SK-N-SH (cell line): Measurements from ENCODE around the gene TMTC2. TPM values are rescaled to one million over a fixed set of nuclear protein-coding genes. Genes with fewer than 3 reads are reported as not detected.

Experiments
- CTCF ChIA-PET: fragments of 300-600, 350-600 bp; formaldehyde crosslinking; extraction: SDS; loops from one replicate; lab custom pipeline; 2021; lab: Yijun Ruan, JAX
- POLR2A ChIA-PET: fragments of 350-600 bp; sonication (Branson Sonifier 250); formaldehyde crosslinking; extraction: SDS; loops from one replicate; lab custom pipeline; 2020; ENCODE audit warnings: antibody characterized with exemption, inconsistent platforms; lab: Yijun Ruan, JAX
- DNase-seq: peaks from one replicate; pipeline ENCODE4 v3.0.0; 2012
- H2AFZ ChIP-seq: fragments of 200-600 bp; sonication (generic); 2 replicates; pipeline ENCODE4 v1.8.1; 2016; ENCODE audit warnings: antibody characterized with exemption, mild to moderate bottlenecking, low read depth
- H3F3A ChIP-seq: fragments of 200-600 bp; sonication (generic); replicated peaks from 2 replicates; pipeline ENCODE3; 2016; ENCODE audit warnings: antibody characterized with exemption, mild to moderate bottlenecking; ENCODE audit not compliant: insufficient read depth
- H3K27ac ChIP-seq, 2 experiments: fragments of 200-500 bp in 1 of 2; fragments of 200-600 bp in 1 of 2; sonication (Bioruptor generic) in 1 of 2; sonication (generic), shearing (Covaris generic) in 1 of 2; 2 replicates each; pipeline versions ENCODE4 v1.5.1 to v1.6.1; 2014 to 2016; ENCODE audit warnings: low read depth in 2 of 2, inconsistent platforms in 1 of 2, low read length in 1 of 2, mild to moderate bottlenecking in 1 of 2, mixed read lengths in 1 of 2
- H3K27me3 ChIP-seq: fragments of 200-600 bp; sonication (generic), shearing (Covaris generic); 2 replicates; pipeline ENCODE4 v1.6.1; 2016; ENCODE audit warnings: mixed run types; ENCODE audit not compliant: insufficient read depth
- H3K36me3 ChIP-seq, 2 experiments: fragments of 200-500 bp in 1 of 2; fragments of 200-600 bp in 1 of 2; sonication (Bioruptor generic) in 1 of 2; sonication (generic) in 1 of 2; replicated peaks in 1 of 2; 2 replicates each; pipeline versions ENCODE3 to v1.5.1; 2014 to 2016; ENCODE audit warnings: low read length in 1 of 2, mild to moderate bottlenecking in 1 of 2; ENCODE audit not compliant: insufficient read depth in 2 of 2, control insufficient read depth in 1 of 2
- H3K4me1 ChIP-seq, 2 experiments: fragments of 200-500 bp in 1 of 2; fragments of 200-600 bp in 1 of 2; sonication (Bioruptor generic) in 1 of 2; sonication (generic), shearing (Covaris generic) in 1 of 2; 2 replicates each; pipeline versions ENCODE4 v1.5.1 to v1.6.1; 2014 to 2016; ENCODE audit warnings: low read depth in 1 of 2, low read length in 1 of 2, mixed run types in 1 of 2; ENCODE audit not compliant: insufficient read depth in 2 of 2, control insufficient read depth in 1 of 2
- H3K4me2 ChIP-seq: fragments of 200-600 bp; sonication (generic), shearing (Covaris generic); 2 replicates; pipeline ENCODE4 v1.6.1; 2017; ENCODE audit warnings: mixed run types
- H3K4me3 ChIP-seq, 2 experiments: fragments of 200-500 bp in 1 of 2; fragments of 200-600 bp in 1 of 2; sonication (Bioruptor generic) in 1 of 2; sonication (generic), shearing (Covaris generic) in 1 of 2; 2 replicates each; pipeline versions ENCODE4 v1.5.1 to v1.8.1; 2014 to 2016; ENCODE audit warnings: low read depth in 2 of 2, inconsistent platforms in 1 of 2, low read length in 1 of 2, mild to moderate bottlenecking in 1 of 2, mixed read lengths in 1 of 2, moderate library complexity in 1 of 2
- H3K79me2 ChIP-seq: fragments of 200-600 bp; sonication (generic); 2 replicates; pipeline ENCODE4 v1.8.1; 2017; ENCODE audit warnings: mild to moderate bottlenecking; ENCODE audit not compliant: insufficient read depth
- H3K9ac ChIP-seq: fragments of 200-600 bp; sonication (generic); 2 replicates; pipeline ENCODE4 v1.6.1; 2017; ENCODE audit warnings: mixed run types
- H3K9me2 ChIP-seq: fragments of 200-600 bp; sonication (generic); 2 replicates; pipeline ENCODE4 v1.6.1; 2017; ENCODE audit warnings: mixed run types
- H3K9me3 ChIP-seq: fragments of 200-600 bp; sonication (generic); 2 replicates; pipeline ENCODE4 v1.6.1; 2017; ENCODE audit warnings: mixed run types, mild to moderate bottlenecking, moderate library complexity
- H4K20me1 ChIP-seq: fragments of 200-600 bp; sonication (generic); 2 replicates; pipeline ENCODE4 v1.6.1; 2017; ENCODE audit warnings: mild to moderate bottlenecking, mixed run types; ENCODE audit not compliant: insufficient read depth
- CHD2 ChIP-seq: fragments of 150-350 bp; IDR thresholded peaks from 2 replicates; pipeline ENCODE4 v1.6.1; 2018; ENCODE audit warnings: low read length; ENCODE audit not compliant: partially characterized antibody
- EP300 ChIP-seq, 2 experiments: IDR thresholded peaks; 2 replicates each; pipeline versions ENCODE4 v1.4.0 to v1.6.1; 2012; ENCODE audit warnings: borderline replicate concordance in 1 of 2, low read depth in 1 of 2, low read length in 1 of 2
- EZH2phosphoT487 ChIP-seq: fragments of 200-600 bp; sonication (generic); IDR thresholded peaks from 2 replicates; pipeline ENCODE4 v1.6.1; 2017; ENCODE audit warnings: low read depth, mixed run types, mild to moderate bottlenecking, antibody characterized with exemption, moderate library complexity, borderline replicate concordance
- FOSL2 ChIP-seq: IDR thresholded peaks from 2 replicates; pipeline ENCODE4 v1.4.0; 2012; ENCODE audit warnings: low read depth, mild to moderate bottlenecking, moderate library complexity, borderline replicate concordance
- FOXM1 ChIP-seq: IDR thresholded peaks from 2 replicates; pipeline ENCODE4 v1.4.0; 2012; ENCODE audit warnings: low read depth, mild to moderate bottlenecking
- GATA2 ChIP-seq: sonication (generic); formaldehyde crosslinking; IDR thresholded peaks from 2 replicates; pipeline ENCODE4 v1.5.0; 2020; ENCODE audit warnings: mild to moderate bottlenecking, missing genetic modification reagents
- JUND ChIP-seq: IDR thresholded peaks from 2 replicates; pipeline ENCODE4 v1.4.0; 2012
- MAX ChIP-seq: IDR thresholded peaks from 2 replicates; pipeline ENCODE4 v1.4.0; 2012; ENCODE audit warnings: low read depth
- NRF1 ChIP-seq: IDR thresholded peaks from 2 replicates; pipeline ENCODE4 v1.6.1; 2012; ENCODE audit warnings: low read depth, mild to moderate bottlenecking, low read length
- POLR2AphosphoS5 ChIP-seq: IDR thresholded peaks from 2 replicates; pipeline ENCODE4 v1.6.1; 2012; ENCODE audit warnings: low read depth, low read length
- RAD21 ChIP-seq: IDR thresholded peaks from 2 replicates; pipeline ENCODE4 v1.6.1; 2012; ENCODE audit warnings: mild to moderate bottlenecking, low read length
- RFX5 ChIP-seq: IDR thresholded peaks from 2 replicates; pipeline ENCODE4 v1.6.1; 2012; ENCODE audit warnings: mild to moderate bottlenecking, improper control_type of control experiment, low read length
- SMC3 ChIP-seq: IDR thresholded peaks from 2 replicates; pipeline ENCODE4 v1.6.1; 2012; ENCODE audit warnings: low read depth, low read length, improper control_type of control experiment
- TCF12 ChIP-seq: IDR thresholded peaks from 2 replicates; pipeline ENCODE4 v1.4.0; 2012
- TEAD4 ChIP-seq: IDR thresholded peaks from 2 replicates; pipeline ENCODE4 v1.4.0; 2012; ENCODE audit warnings: mild to moderate bottlenecking, borderline replicate concordance; ENCODE audit not compliant: insufficient read depth
- WGBS: methylation state at CpG from one replicate; pipeline ENCODE4 v1.1.6; 2017; ENCODE audit warnings: low lambda C conversion rate; 5-methylcytosine and 5-hydroxymethylcytosine counted together
- polyA plus RNA-seq, 3 experiments: library from polyadenylated mRNA; depleted of rRNA; stranded (reverse); fragments of >200 nt; gene quantifications; 2 replicates each; pipeline ENCODE4 v1.2.3, GENCODE V29; 2012
- TF ChIP-seq, protein P1 (sequence below): fragments of 200-600 bp; sonication (generic); IDR thresholded peaks from 2 replicates; pipeline ENCODE4 v1.6.1; 2017; ENCODE audit warnings: antibody characterized with exemption, mild to moderate bottlenecking, moderate library complexity

Gene TMTC2
- polyA plus RNA-seq, 1 of the 3 experiments (the other 2 are of a cell fraction), result 4.1 TPM

DNA sequence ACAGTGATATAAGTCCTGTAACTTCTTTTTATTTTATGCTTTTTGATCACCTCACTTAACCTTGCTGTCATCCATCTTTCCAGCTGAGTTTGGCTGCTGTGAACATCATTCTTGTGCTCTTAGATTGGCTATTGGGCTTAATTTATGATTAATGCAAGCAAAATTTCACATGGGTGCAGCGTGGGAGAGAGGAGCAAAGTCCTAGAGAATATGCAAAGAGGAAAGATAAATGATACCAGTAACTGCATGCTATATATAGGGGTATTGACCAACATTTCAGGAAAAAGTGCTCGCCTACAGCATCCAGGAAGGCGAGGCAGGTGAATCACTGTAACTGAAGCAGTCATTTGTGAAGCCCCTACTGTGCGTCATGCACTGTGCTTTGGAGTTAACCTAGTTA lies 153.1 kb downstream of the TMTC2 start:
- no peak overlapping the region for H3K9ac ChIP-seq
- no peaks in the 10 kb centered on the region for H3F3A ChIP-seq
- ChIA-PET POLR2A (no interaction called here), CTCF (no interaction called here)
- no peaks in the 10 kb centered on the region for H4K20me1 ChIP-seq
- TF ChIP-seq, protein P1, sequence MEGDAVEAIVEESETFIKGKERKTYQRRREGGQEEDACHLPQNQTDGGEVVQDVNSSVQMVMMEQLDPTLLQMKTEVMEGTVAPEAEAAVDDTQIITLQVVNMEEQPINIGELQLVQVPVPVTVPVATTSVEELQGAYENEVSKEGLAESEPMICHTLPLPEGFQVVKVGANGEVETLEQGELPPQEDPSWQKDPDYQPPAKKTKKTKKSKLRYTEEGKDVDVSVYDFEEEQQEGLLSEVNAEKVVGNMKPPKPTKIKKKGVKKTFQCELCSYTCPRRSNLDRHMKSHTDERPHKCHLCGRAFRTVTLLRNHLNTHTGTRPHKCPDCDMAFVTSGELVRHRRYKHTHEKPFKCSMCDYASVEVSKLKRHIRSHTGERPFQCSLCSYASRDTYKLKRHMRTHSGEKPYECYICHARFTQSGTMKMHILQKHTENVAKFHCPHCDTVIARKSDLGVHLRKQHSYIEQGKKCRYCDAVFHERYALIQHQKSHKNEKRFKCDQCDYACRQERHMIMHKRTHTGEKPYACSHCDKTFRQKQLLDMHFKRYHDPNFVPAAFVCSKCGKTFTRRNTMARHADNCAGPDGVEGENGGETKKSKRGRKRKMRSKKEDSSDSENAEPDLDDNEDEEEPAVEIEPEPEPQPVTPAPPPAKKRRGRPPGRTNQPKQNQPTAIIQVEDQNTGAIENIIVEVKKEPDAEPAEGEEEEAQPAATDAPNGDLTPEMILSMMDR, result no peak
- no peaks in the 10 kb centered on the region for H3K36me3 ChIP-seq
- 89% methylated on average over 4 of the region's 4 CpGs for WGBS
- no peak overlapping the region for H3K4me3 ChIP-seq
- no peaks in the 10 kb centered on the region for H3K79me2 ChIP-seq
- no peak overlapping the region for H2AFZ ChIP-seq
- peaks cover 5 to 25% of the 10 kb centered on the region in 2 experiments; a peak in 3 of 4 replicates for H3K4me1 ChIP-seq
- H3K27me3 ChIP-seq, result no peaks in the 10 kb centered on the region
- no peaks in the 10 kb centered on the region for H3K9me3 ChIP-seq
- H3K27ac ChIP-seq, result no peak overlapping the region
- no peak overlapping the region for H3K4me2 ChIP-seq
- no peaks in the 10 kb centered on the region for H3K9me2 ChIP-seq
- no peak for DNase-seq

GRCh38 chr12:82841487-82841904 lies 154.8 kb downstream of the TMTC2 start:
- TF ChIP-seq JUND, result no peak
- TF ChIP-seq FOSL2, result no peak
- TF ChIP-seq RFX5, result no peak
- TF ChIP-seq NRF1, result no peak
- peak; percentile 2; the same call in 1 of the 2 replicates for TF ChIP-seq RAD21
- no peak for TF ChIP-seq POLR2AphosphoS5
- no peak for TF ChIP-seq CHD2
- peak in 1 of 2 experiments; percentile 58; a peak in 1 of 4 replicates for TF ChIP-seq EP300 (IDR thresholded peaks at IDR 0.05; ENCODE audit: borderline replicate concordance in 1 of 2, low read depth in 1 of 2, low read length in 1 of 2)
- TF ChIP-seq TEAD4, result no peak
- peak; percentile 55 for TF ChIP-seq GATA2 (CRISPR knock-in tag)
- no peak for TF ChIP-seq EZH2phosphoT487
- peak; percentile 24; the same call in 1 of the 2 replicates for TF ChIP-seq TCF12
- TF ChIP-seq, protein P1, result no peak
- no peak for TF ChIP-seq MAX
- TF ChIP-seq FOXM1, result no peak
- no peak for TF ChIP-seq SMC3
- Histone ChIP-seq H3K4me2 (no peak overlapping the region), H3K27ac (peak overlapping the region in 1 of 2 experiments; percentile 56; a peak in 2 of 4 replicates), H3K9ac (no peak overlapping the region), H3K4me3 (no peak overlapping the region), H4K20me1 (no peaks in the 10 kb centered on the region), H2AFZ (no peak overlapping the region; the same call in 1 of the 2 replicates), H3K36me3 (no peaks in the 10 kb centered on the region), H3K9me3 (no peaks in the 10 kb centered on the region), H3K27me3 (no peaks in the 10 kb centered on the region), H3F3A (no peaks in the 10 kb centered on the region), H3K79me2 (no peaks in the 10 kb centered on the region), H3K4me1 (peaks cover 5 to 10% of the 10 kb centered on the region in 2 experiments; a peak in 3 of 4 replicates), H3K9me2 (no peaks in the 10 kb centered on the region)
- WGBS, result 66% methylated on average over 7 of the region's 7 CpGs
- ChIA-PET CTCF (interaction anchor here (0.6 to 1.5 kb wide), 4 partner anchors 9 to 156 kb away, joined by 3 to 4 read pairs (median 4); no protein-coding TSS in a partner anchor), POLR2A (no interaction called here)
- DNase-seq, result peak; percentile 54
